OCI-LY7 (cell line): Measurements from ENCODE around the gene CEACAM18. TPM values are rescaled to one million over a fixed set of nuclear protein-coding genes. Genes with fewer than 3 reads are reported as not detected.
A peak's percentile ranks its signal among the peaks of the same experiment; 100 is the strongest.

Experiments
- BruUV-seq: library from RNA; stranded (reverse); fragments of 400-500 nt; replicated peaks from 2 replicates; lab custom pipeline; 2021; lab: Mats Ljungman, UMichigan
- CTCF ChIA-PET: fragments of 300-600 bp; sonication (Branson Sonifier 250); formaldehyde crosslinking; loops from one replicate; lab custom pipeline; 2022; ENCODE audit warnings: antibody characterized with exemption; ENCODE audit not compliant: unreplicated experiment; lab: Charles Lee
- POLR2A ChIA-PET: fragments of 300-600 bp; sonication (Branson Sonifier 250); formaldehyde crosslinking; loops from one replicate; lab custom pipeline; 2022; ENCODE audit warnings: antibody characterized with exemption; lab: Charles Lee
- DNase-seq: peaks from one replicate; pipeline ENCODE4 v3.0.0-alpha.2; 2015; ENCODE audit warnings: low spot score
- H2AFZ ChIP-seq: fragments of 200-600 bp; sonication (generic), shearing (Covaris generic); 2 replicates; pipeline ENCODE4 v1.6.1; 2014; ENCODE audit warnings: mild to moderate bottlenecking, antibody characterized with exemption, low read length, moderate library complexity
- H3K27ac ChIP-seq: fragments of 200-600 bp; sonication (generic); 2 replicates; pipeline ENCODE4 v1.5.1; 2014; ENCODE audit warnings: mixed run types, low read depth, mild to moderate bottlenecking, moderate library complexity, low read length, inconsistent platforms; ENCODE audit not compliant: poor library complexity, severe bottlenecking
- H3K36me3 ChIP-seq: fragments of 200-600 bp; sonication (generic); 2 replicates; pipeline ENCODE4 v1.6.1; 2014; ENCODE audit warnings: mild to moderate bottlenecking, antibody characterized with exemption, low read length, moderate library complexity, mixed read lengths; ENCODE audit not compliant: insufficient read depth
- H3K4me1 ChIP-seq: fragments of 200-600 bp; sonication (generic); 2 replicates; pipeline ENCODE4 v1.5.1; 2014; ENCODE audit warnings: mild to moderate bottlenecking, low read length; ENCODE audit not compliant: insufficient read depth, poor library complexity, severe bottlenecking
- H3K4me2 ChIP-seq: fragments of 200-600 bp; sonication (generic); 2 replicates; pipeline ENCODE4 v1.6.1; 2014; ENCODE audit warnings: mild to moderate bottlenecking, low read length
- H3K4me3 ChIP-seq: fragments of 200-600 bp; sonication (generic); 2 replicates; pipeline ENCODE4 v1.5.1; 2014; ENCODE audit warnings: mild to moderate bottlenecking, low read depth, low read length; ENCODE audit not compliant: poor library complexity, severe bottlenecking
- H3K79me2 ChIP-seq: fragments of 200-600 bp; sonication (generic); 2 replicates; pipeline ENCODE4 v1.6.1; 2016; ENCODE audit warnings: low read depth, mild to moderate bottlenecking, low read length, moderate library complexity, mixed read lengths; ENCODE audit not compliant: insufficient read depth
- H3K9me2 ChIP-seq: fragments of 200-600 bp; sonication (generic); 2 replicates; pipeline ENCODE4 v1.6.1; 2016; ENCODE audit warnings: mild to moderate bottlenecking, low read length, mixed read lengths; ENCODE audit not compliant: insufficient read depth
- H3K9me3 ChIP-seq: fragments of 200-600 bp; sonication (generic); 2 replicates; pipeline ENCODE4 v1.6.1; 2014; ENCODE audit warnings: mild to moderate bottlenecking, mixed run types, low read length, mixed read lengths
- H4K20me1 ChIP-seq: fragments of 200-600 bp; sonication (generic); 2 replicates; pipeline ENCODE4 v1.6.1; 2014; ENCODE audit warnings: mild to moderate bottlenecking, antibody characterized with exemption, low read length, moderate library complexity, mixed read lengths; ENCODE audit not compliant: insufficient read depth
- EZH2phosphoT487 ChIP-seq: fragments of 200-600 bp; sonication (generic); IDR thresholded peaks from 2 replicates; pipeline ENCODE4 v1.6.1; 2018; ENCODE audit warnings: low read depth, borderline replicate concordance, mild to moderate bottlenecking, mixed run types, antibody characterized with exemption, low read length, moderate library complexity, mixed read lengths
- intact Hi-C: fragments of 100-400 bp; cut with micrococcal nuclease; formaldehyde crosslinking; loops from one replicate; pipeline ENCODE4 v1.10.0; 2022; ENCODE audit not compliant: unreplicated experiment
- total RNA-seq, 2 experiments: library from RNA; depleted of rRNA in 1 of 2; stranded (reverse); fragments of >200 nt in 1 of 2; shearing (Covaris generic) in 1 of 2; gene quantifications; 2 replicates each; pipeline ENCODE4 v1.2.3, GENCODE V29; 2014 to 2022
- TF ChIP-seq, protein P1 (sequence below): fragments of 200-600 bp; sonication (generic); conservative IDR thresholded peaks from 2 replicates; pipeline ENCODE4 v1.5.1; 2014; ENCODE audit warnings: mild to moderate bottlenecking, antibody characterized with exemption, low read length, moderate library complexity, mixed read lengths

The CEACAM18 gene
- total RNA-seq, 2 experiments from 2014 or later, result not detected

- no TSS peak for BruUV-seq
- ChIA-PET CTCF (no interaction called here), POLR2A (no interaction called here)
- no peak for TF ChIP-seq EZH2phosphoT487
- TF ChIP-seq, protein P1, sequence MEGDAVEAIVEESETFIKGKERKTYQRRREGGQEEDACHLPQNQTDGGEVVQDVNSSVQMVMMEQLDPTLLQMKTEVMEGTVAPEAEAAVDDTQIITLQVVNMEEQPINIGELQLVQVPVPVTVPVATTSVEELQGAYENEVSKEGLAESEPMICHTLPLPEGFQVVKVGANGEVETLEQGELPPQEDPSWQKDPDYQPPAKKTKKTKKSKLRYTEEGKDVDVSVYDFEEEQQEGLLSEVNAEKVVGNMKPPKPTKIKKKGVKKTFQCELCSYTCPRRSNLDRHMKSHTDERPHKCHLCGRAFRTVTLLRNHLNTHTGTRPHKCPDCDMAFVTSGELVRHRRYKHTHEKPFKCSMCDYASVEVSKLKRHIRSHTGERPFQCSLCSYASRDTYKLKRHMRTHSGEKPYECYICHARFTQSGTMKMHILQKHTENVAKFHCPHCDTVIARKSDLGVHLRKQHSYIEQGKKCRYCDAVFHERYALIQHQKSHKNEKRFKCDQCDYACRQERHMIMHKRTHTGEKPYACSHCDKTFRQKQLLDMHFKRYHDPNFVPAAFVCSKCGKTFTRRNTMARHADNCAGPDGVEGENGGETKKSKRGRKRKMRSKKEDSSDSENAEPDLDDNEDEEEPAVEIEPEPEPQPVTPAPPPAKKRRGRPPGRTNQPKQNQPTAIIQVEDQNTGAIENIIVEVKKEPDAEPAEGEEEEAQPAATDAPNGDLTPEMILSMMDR, result no peak
- Histone ChIP-seq H3K27ac (no peak overlapping the region), H3K9me3 (no peaks in the 10 kb centered on the region), H3K4me3 (no peak overlapping the region), H3K79me2 (no peaks in the 10 kb centered on the region), H3K4me1 (no peaks in the 10 kb centered on the region), H2AFZ (no peak overlapping the region), H3K4me2 (no peak overlapping the region), H3K9me2 (no peaks in the 10 kb centered on the region), H3K36me3 (no peaks in the 10 kb centered on the region), H4K20me1 (no peaks in the 10 kb centered on the region)
- DNase-seq, result no peak
- intact Hi-C loops, result no loop called here
These were observed 35.6 kb downstream of the CEACAM18 start for GRCh38 chr19:51513968-51514367.

DNA sequence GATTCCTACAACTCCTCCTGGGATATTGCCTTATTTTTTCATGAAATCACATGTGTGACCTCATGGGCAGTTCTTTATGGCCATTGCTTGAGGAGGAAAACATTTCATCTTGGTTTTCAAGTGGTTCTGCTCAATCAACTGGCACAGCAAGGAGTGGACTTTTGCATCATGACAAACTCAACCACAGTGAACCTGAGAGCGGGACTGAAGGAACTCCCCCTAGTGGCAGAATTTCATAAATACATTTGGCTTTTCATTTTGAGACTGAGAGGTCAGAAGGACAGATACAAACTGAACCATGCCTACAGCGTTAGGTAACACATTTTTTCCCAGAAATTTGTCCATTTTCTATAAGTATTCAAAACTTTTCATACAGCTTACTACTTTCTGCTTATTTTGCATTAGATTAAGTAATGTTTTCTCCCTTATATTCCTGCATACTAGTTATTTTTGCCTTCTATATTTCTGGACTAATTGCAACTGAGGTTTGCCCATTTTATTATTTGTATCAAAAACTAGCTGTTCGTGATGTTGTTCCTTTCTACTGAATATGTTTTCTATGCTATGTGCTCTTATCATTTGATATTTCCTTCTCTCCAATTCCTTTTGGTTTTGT, 36.6 kb downstream of the CEACAM18 start:
- ChIA-PET POLR2A (no interaction called here), CTCF (no interaction called here)

GRCh38 chr19:51520728-51521127, 42.4 kb downstream of the CEACAM18 start:
- H4K20me1 ChIP-seq, result no peaks in the 10 kb centered on the region
- POLR2A ChIA-PET, result no interaction called here
- no peaks in the 10 kb centered on the region for H3K9me2 ChIP-seq
- H3K36me3 ChIP-seq, result no peaks in the 10 kb centered on the region
- TF ChIP-seq, protein P1, result no peak
- TF ChIP-seq EZH2phosphoT487, result no peak
- H3K9me3 ChIP-seq, result no peaks in the 10 kb centered on the region
- no peak for DNase-seq
- no peak overlapping the region for H3K27ac ChIP-seq
- H3K4me3 ChIP-seq, result no peak overlapping the region
- BruUV-seq, result no TSS peak
- no peak overlapping the region for H3K4me2 ChIP-seq
- H3K79me2 ChIP-seq, result no peaks in the 10 kb centered on the region
- no peak overlapping the region for H2AFZ ChIP-seq
- H3K4me1 ChIP-seq, result no peaks in the 10 kb centered on the region
- CTCF ChIA-PET, result no interaction called here
- intact Hi-C loops, result no loop called here

More for the DNA sequence above, 36.6 kb downstream of the CEACAM18 start:
- Histone ChIP-seq H3K4me2 (no peak overlapping the region), H2AFZ (no peak overlapping the region), H3K9me2 (no peaks in the 10 kb centered on the region), H3K27ac (no peak overlapping the region), H3K4me1 (no peaks in the 10 kb centered on the region), H3K4me3 (no peak overlapping the region), H3K36me3 (no peaks in the 10 kb centered on the region), H3K9me3 (no peaks in the 10 kb centered on the region), H4K20me1 (no peaks in the 10 kb centered on the region), H3K79me2 (no peaks in the 10 kb centered on the region)
- DNase-seq, result peak; percentile 66
- TF ChIP-seq EZH2phosphoT487, result no peak
- TF ChIP-seq, protein P1, result peak; percentile 93
- no TSS peak for BruUV-seq
- intact Hi-C loops, result loop anchor here (5.0 kb wide), 1 partner anchor 142 kb away; no protein-coding TSS in a partner anchor
